HepG2 (cell line): ENCODE measurements around the gene TGM2. TPM values are rescaled to one million over a fixed set of nuclear protein-coding genes. Genes with fewer than 3 reads are reported as not detected.

Source experiments
- FOXC1 ChIP-seq: sonication (generic); formaldehyde crosslinking; IDR thresholded peaks from 2 replicates; pipeline ENCODE4 v1.8.0; 2022; ENCODE audit warnings: mild to moderate bottlenecking, missing genetic modification reagents, borderline replicate concordance
- FOXK2 ChIP-seq: fragments of 450-650 bp; IDR thresholded peaks from 2 replicates; pipeline ENCODE4 v1.6.1; 2016
- GABPA ChIP-seq, 2 experiments: IDR thresholded peaks; 2 replicates each; pipeline ENCODE4 v1.6.1; 2011 to 2016; ENCODE audit warnings: low read depth in 2 of 2, low read length in 1 of 2, missing biosample characterization in 1 of 2, missing genetic modification characterization in 1 of 2
- HOMEZ ChIP-seq: IDR thresholded peaks from 2 replicates; pipeline ENCODE4 v1.6.1; 2016; ENCODE audit warnings: low read depth
- HOXA9 ChIP-seq: sonication (generic); formaldehyde crosslinking; IDR thresholded peaks from 2 replicates; pipeline ENCODE4 v1.8.1; 2022; ENCODE audit warnings: missing genetic modification reagents, mild to moderate bottlenecking, moderate library complexity, borderline replicate concordance
- KMT2A ChIP-seq: sonication (generic); formaldehyde crosslinking; IDR thresholded peaks from 2 replicates; pipeline ENCODE4 v1.4.0; 2020; ENCODE audit warnings: missing genetic modification reagents
- MEIS1 ChIP-seq: sonication (generic); formaldehyde crosslinking; IDR thresholded peaks from 2 replicates; pipeline ENCODE4 v1.9.0; 2021; ENCODE audit warnings: mild to moderate bottlenecking, missing genetic modification reagents, moderate library complexity, borderline replicate concordance
- MEIS2 ChIP-seq: sonication (generic); formaldehyde crosslinking; IDR thresholded peaks from 2 replicates; pipeline ENCODE4 v1.9.0; 2021; ENCODE audit warnings: mild to moderate bottlenecking, missing genetic modification reagents
- MTA3 ChIP-seq: sonication (generic); formaldehyde crosslinking; IDR thresholded peaks from 2 replicates; pipeline ENCODE4 v1.4.0; 2020; ENCODE audit warnings: missing genetic modification reagents
- NCOA1 ChIP-seq: sonication (generic); formaldehyde crosslinking; IDR thresholded peaks from 2 replicates; pipeline ENCODE4 v1.9.0; 2021; ENCODE audit warnings: missing genetic modification reagents
- PCBP1 ChIP-seq: fragments of 200-400 bp; formaldehyde crosslinking; IDR thresholded peaks from 2 replicates; pipeline ENCODE4 v1.6.1; 2017; ENCODE audit warnings: mild to moderate bottlenecking, low read depth, low read length, borderline replicate concordance
- PRMT3 ChIP-seq: sonication (generic); formaldehyde crosslinking; IDR thresholded peaks from 2 replicates; pipeline ENCODE4 v1.8.1; 2022; ENCODE audit warnings: low read depth, mild to moderate bottlenecking, moderate library complexity, missing genetic modification reagents, borderline replicate concordance
- SMC3 ChIP-seq: IDR thresholded peaks from 2 replicates; pipeline ENCODE4 v1.6.1; 2011; ENCODE audit warnings: low read length, improper control_type of control experiment
- SRSF4 ChIP-seq: fragments of 200-400 bp; formaldehyde crosslinking; IDR thresholded peaks from one replicate; pipeline ENCODE4 v1.6.1; 2018; ENCODE audit warnings: mild to moderate bottlenecking, low read depth, low read length, moderate library complexity; ENCODE audit not compliant: poor library complexity, severe bottlenecking
- THYN1 ChIP-seq: sonication (generic); formaldehyde crosslinking; IDR thresholded peaks from 2 replicates; pipeline ENCODE4 v1.8.1; 2023; ENCODE audit warnings: low read depth, mild to moderate bottlenecking, moderate library complexity, missing genetic modification reagents, borderline replicate concordance
- TRIM24 ChIP-seq: sonication (generic); formaldehyde crosslinking; IDR thresholded peaks from 2 replicates; pipeline ENCODE4 v1.8.0; 2022; ENCODE audit warnings: mild to moderate bottlenecking, missing genetic modification reagents
- ZBTB43 ChIP-seq: sonication (generic); formaldehyde crosslinking; conservative IDR thresholded peaks from 2 replicates; pipeline ENCODE4 v1.4.0; 2020; ENCODE audit warnings: missing genetic modification reagents
- ZFP36L2 ChIP-seq: sonication (generic); formaldehyde crosslinking; IDR thresholded peaks from 2 replicates; pipeline ENCODE4 v1.4.0; 2020; ENCODE audit warnings: missing genetic modification reagents
- ZFP62 ChIP-seq: sonication (generic); formaldehyde crosslinking; IDR thresholded peaks from 2 replicates; pipeline ENCODE4 v1.4.0; 2020; ENCODE audit warnings: missing genetic modification reagents
- ZNF326 ChIP-seq: sonication (generic); formaldehyde crosslinking; IDR thresholded peaks from 2 replicates; pipeline ENCODE4 v1.4.0; 2020; ENCODE audit warnings: missing genetic modification reagents, borderline replicate concordance
- ZNF768 ChIP-seq: sonication (generic); formaldehyde crosslinking; IDR thresholded peaks from 2 replicates; pipeline ENCODE4 v1.4.0; 2020; ENCODE audit warnings: missing genetic modification reagents
- ZNF770 ChIP-seq: sonication (generic); formaldehyde crosslinking; IDR thresholded peaks from 2 replicates; pipeline ENCODE4 v1.5.0; 2020; ENCODE audit warnings: mild to moderate bottlenecking, missing genetic modification reagents
- polyA plus RNA-seq, 8 experiments: library from polyadenylated mRNA; depleted of rRNA in 3 of 8; stranded (reverse) in 7 of 8; unstranded in 1 of 8; fragments of >200 nt; fragmentation: Illumina TruSeq in 4 of 8; extraction: Trizol in 4 of 8; gene quantifications; 2 replicates each; pipeline versions ENCODE4 v1.2.1 to v1.2.3, GENCODE V29; 2011 to 2016; ENCODE audit warnings: low read depth in 4 of 8, missing spikeins in 1 of 8, mixed read lengths in 1 of 8; ENCODE audit not compliant: insufficient read depth in 1 of 8
- total RNA-seq, 5 experiments: library from RNA; depleted of rRNA; stranded (reverse); fragments of >200 nt; fragmentation: Illumina TruSeq; extraction: Trizol; gene quantifications; 2 replicates each; pipeline ENCODE4 v1.2.3, GENCODE V29; 2016; ENCODE audit warnings: low read depth in 1 of 5
- TF ChIP-seq, protein P1 (sequence below): sonication (generic); formaldehyde crosslinking; IDR thresholded peaks from 2 replicates; pipeline ENCODE4 v1.4.0; 2020; ENCODE audit warnings: missing genetic modification reagents, low read depth, mild to moderate bottlenecking, borderline replicate concordance
- TF ChIP-seq, protein P2 (sequence below): sonication (generic); formaldehyde crosslinking; IDR thresholded peaks from 2 replicates; pipeline ENCODE4 v1.5.1; 2020; ENCODE audit warnings: mild to moderate bottlenecking, missing genetic modification reagents, borderline replicate concordance

The TGM2 gene
- total and polyA plus RNA-seq, 2 of the 13 experiments (the other 11 are each of a cell fraction or from before 2014, with no cell fraction given): 4.2 to 46.4 TPM

- TF ChIP-seq MEIS2 (CRISPR knock-in tag) (no peak), PCBP1 (no peak), HOMEZ (CRISPR knock-in tag) (peak; percentile 97), SMC3 (no peak), SRSF4 (no peak), ZNF326 (CRISPR knock-in tag) (no peak), PRMT3 (CRISPR knock-in tag) (no peak), ZFP36L2 (CRISPR knock-in tag) (no peak), FOXC1 (CRISPR knock-in tag) (no peak), MTA3 (CRISPR knock-in tag) (no peak), ZNF768 (CRISPR knock-in tag) (no peak), ZNF770 (CRISPR knock-in tag) (peak; percentile 96), TRIM24 (CRISPR knock-in tag) (no peak), GABPA (IDR thresholded peaks at IDR 0.05; ENCODE audit: low read depth, low read length) (no peak), GABPA (CRISPR knock-in tag; IDR thresholded peaks at IDR 0.05; ENCODE audit: low read depth) (no peak), MEIS1 (CRISPR knock-in tag) (no peak), FOXK2 (no peak), KMT2A (CRISPR knock-in tag) (no peak), NCOA1 (CRISPR knock-in tag) (no peak), HOXA9 (CRISPR knock-in tag) (no peak), ZBTB43 (no peak), THYN1 (CRISPR knock-in tag) (no peak), ZFP62 (no peak)
- TF ChIP-seq, protein P1, sequence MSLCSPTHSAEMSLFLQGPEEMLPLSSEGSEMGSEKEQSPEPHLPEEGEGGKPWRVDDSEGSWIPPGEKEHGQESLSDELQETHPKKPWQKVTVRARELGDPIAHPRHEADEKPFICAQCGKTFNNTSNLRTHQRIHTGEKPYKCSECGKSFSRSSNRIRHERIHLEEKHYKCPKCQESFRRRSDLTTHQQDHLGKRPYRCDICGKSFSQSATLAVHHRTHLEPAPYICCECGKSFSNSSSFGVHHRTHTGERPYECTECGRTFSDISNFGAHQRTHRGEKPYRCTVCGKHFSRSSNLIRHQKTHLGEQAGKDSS: no peak
- TF ChIP-seq, protein P2, sequence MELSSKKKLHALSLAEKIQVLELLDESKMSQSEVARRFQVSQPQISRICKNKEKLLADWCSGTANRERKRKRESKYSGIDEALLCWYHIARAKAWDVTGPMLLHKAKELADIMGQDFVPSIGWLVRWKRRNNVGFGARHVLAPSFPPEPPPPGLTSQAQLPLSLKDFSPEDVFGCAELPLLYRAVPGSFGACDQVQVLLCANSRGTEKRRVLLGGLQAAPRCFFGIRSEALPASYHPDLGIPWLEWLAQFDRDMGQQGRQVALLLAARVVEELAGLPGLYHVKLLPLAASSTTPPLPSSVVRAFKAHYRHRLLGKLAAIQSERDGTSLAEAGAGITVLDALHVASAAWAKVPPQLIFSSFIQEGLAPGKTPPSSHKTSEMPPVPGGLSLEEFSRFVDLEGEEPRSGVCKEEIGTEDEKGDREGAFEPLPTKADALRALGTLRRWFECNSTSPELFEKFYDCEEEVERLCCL: no peak
Observed at GRCh38 chr20:38095017-38095686, 69.9 kb downstream of the TGM2 start (continued).
